Measurements from ENCODE around the gene CEP83. TPM values are rescaled to one million over a fixed set of nuclear protein-coding genes. Genes with fewer than 3 reads are reported as not detected.

CEP83 gene
- total and polyA plus RNA-seq, 2 donors from 2014 or later, result 3.2 to 17.1 TPM

GRCh38 chr12:94277426-94278000 is 182.2 kb downstream of the CEP83 start:
- FAIRE-seq, result no peak
- Histone ChIP-seq H3K9me3 (ENCODE audit: control insufficient read depth in 2 of 3, insufficient read depth in 1 of 3, low read length in 3 of 3) (no peaks in the 10 kb centered on the region), H3K27me3 (ENCODE audit: control insufficient read depth, insufficient read depth, low read length) (no peaks in the 10 kb centered on the region), H3K27ac (ENCODE audit: low read depth in 2 of 2, low read length in 2 of 2) (no peak overlapping the region), H3K9ac (ENCODE audit: low read length in 3 of 3) (no peak overlapping the region), H3K4me1 (ENCODE audit: control insufficient read depth in 2 of 3, insufficient read depth in 2 of 3, low read depth in 1 of 3, low read length in 3 of 3) (peaks cover 0 to 5% (median 4%) of the 10 kb centered on the region in 3 donors), H3K4me3 (ENCODE audit: low read length in 3 of 3) (no peak overlapping the region), H3K36me3 (ENCODE audit: control insufficient read depth in 2 of 3, insufficient read depth in 3 of 3, low read length in 3 of 3) (peaks cover 0 to 3% (median 0%) of the 10 kb centered on the region in 3 donors)
- no peak for TF ChIP-seq CTCF (IDR thresholded peaks at IDR 0.05; ENCODE audit: borderline replicate concordance, extremely low read depth, insufficient read depth)
- intact Hi-C loops (cut with DNase I), result no loop called here
- DNase-seq, result no peak

GRCh38 chr12:94276725-94277124 is 182.9 kb downstream of the CEP83 start:
- DNase-seq, result no peak
- no peak for TF ChIP-seq CTCF (IDR thresholded peaks at IDR 0.05; ENCODE audit: borderline replicate concordance, extremely low read depth, insufficient read depth)
- Histone ChIP-seq H3K4me3 (ENCODE audit: low read length in 3 of 3) (no peak overlapping the region), H3K9ac (ENCODE audit: low read length in 3 of 3) (no peak overlapping the region), H3K36me3 (ENCODE audit: control insufficient read depth in 2 of 3, insufficient read depth in 3 of 3, low read length in 3 of 3) (peaks cover 0 to 3% (median 0%) of the 10 kb centered on the region in 3 donors), H3K27ac (ENCODE audit: low read depth in 2 of 2, low read length in 2 of 2) (no peak overlapping the region), H3K9me3 (ENCODE audit: control insufficient read depth in 2 of 3, insufficient read depth in 1 of 3, low read length in 3 of 3) (no peaks in the 10 kb centered on the region), H3K4me1 (ENCODE audit: control insufficient read depth in 2 of 3, insufficient read depth in 2 of 3, low read depth in 1 of 3, low read length in 3 of 3) (peaks cover 0 to under 1% (median 0%) of the 10 kb centered on the region in 3 donors), H3K27me3 (ENCODE audit: control insufficient read depth, insufficient read depth, low read length) (no peaks in the 10 kb centered on the region)
- intact Hi-C loops (cut with DNase I), result no loop called here
- FAIRE-seq, result no peak

- intact Hi-C loops (cut with DNase I), result no loop called here
- no peak for TF ChIP-seq CTCF (IDR thresholded peaks at IDR 0.05; ENCODE audit: borderline replicate concordance, extremely low read depth, insufficient read depth)
Measured at GRCh38 chr12:94273272-94273671, 186.4 kb downstream of the CEP83 start.

GRCh38 chr12:94272280-94272679 is 187.4 kb downstream of the CEP83 start:
- H3K4me1 ChIP-seq (ENCODE audit: control insufficient read depth in 2 of 3, insufficient read depth in 2 of 3, low read depth in 1 of 3, low read length in 3 of 3), result no peaks in the 10 kb centered on the region
- H3K9me3 ChIP-seq (ENCODE audit: control insufficient read depth in 2 of 3, insufficient read depth in 1 of 3, low read length in 3 of 3), result no peaks in the 10 kb centered on the region
- no peak overlapping the region for H3K9ac ChIP-seq (ENCODE audit: low read length in 3 of 3)
- intact Hi-C loops (cut with DNase I), result no loop called here
- FAIRE-seq, result no peak
- H3K36me3 ChIP-seq (ENCODE audit: control insufficient read depth in 2 of 3, insufficient read depth in 3 of 3, low read length in 3 of 3), result no peaks in the 10 kb centered on the region
- no peak for TF ChIP-seq CTCF (IDR thresholded peaks at IDR 0.05; ENCODE audit: borderline replicate concordance, extremely low read depth, insufficient read depth)
- no peak for DNase-seq
- no peak overlapping the region for H3K4me3 ChIP-seq (ENCODE audit: low read length in 3 of 3)
- no peaks in the 10 kb centered on the region for H3K27me3 ChIP-seq (ENCODE audit: control insufficient read depth, insufficient read depth, low read length)
- no peak overlapping the region for H3K27ac ChIP-seq (ENCODE audit: low read depth in 2 of 2, low read length in 2 of 2)

More at GRCh38 chr12:94273272-94273671, 186.4 kb downstream of the CEP83 start:
- DNase-seq, result no peak
- Histone ChIP-seq H3K27ac (ENCODE audit: low read depth in 2 of 2, low read length in 2 of 2) (no peak overlapping the region), H3K9ac (ENCODE audit: low read length in 3 of 3) (no peak overlapping the region), H3K4me3 (ENCODE audit: low read length in 3 of 3) (no peak overlapping the region), H3K9me3 (ENCODE audit: control insufficient read depth in 2 of 3, insufficient read depth in 1 of 3, low read length in 3 of 3) (no peaks in the 10 kb centered on the region), H3K27me3 (ENCODE audit: control insufficient read depth, insufficient read depth, low read length) (no peaks in the 10 kb centered on the region), H3K36me3 (ENCODE audit: control insufficient read depth in 2 of 3, insufficient read depth in 3 of 3, low read length in 3 of 3) (no peaks in the 10 kb centered on the region), H3K4me1 (ENCODE audit: control insufficient read depth in 2 of 3, insufficient read depth in 2 of 3, low read depth in 1 of 3, low read length in 3 of 3) (no peaks in the 10 kb centered on the region)
- FAIRE-seq, result no peak

All from kidney (tissue), 14 donors.